Measurements from ENCODE around the gene DNPEP.

- TF ChIP-seq ZFP30 (CRISPR knock-in tag; IDR thresholded peaks at IDR 0.05) (no peak), ZFP3 (CRISPR knock-in tag; IDR thresholded peaks at IDR 0.05) (no peak), ARNTL (CRISPR knock-in tag; IDR thresholded peaks at IDR 0.05; ENCODE audit: borderline replicate concordance, low read depth) (no peak), CSDC2 (CRISPR knock-in tag; IDR thresholded peaks at IDR 0.05) (no peak), TCF4 (CRISPR knock-in tag; IDR thresholded peaks at IDR 0.05; ENCODE audit: borderline replicate concordance) (no peak)
- TF ChIP-seq, protein P1, sequence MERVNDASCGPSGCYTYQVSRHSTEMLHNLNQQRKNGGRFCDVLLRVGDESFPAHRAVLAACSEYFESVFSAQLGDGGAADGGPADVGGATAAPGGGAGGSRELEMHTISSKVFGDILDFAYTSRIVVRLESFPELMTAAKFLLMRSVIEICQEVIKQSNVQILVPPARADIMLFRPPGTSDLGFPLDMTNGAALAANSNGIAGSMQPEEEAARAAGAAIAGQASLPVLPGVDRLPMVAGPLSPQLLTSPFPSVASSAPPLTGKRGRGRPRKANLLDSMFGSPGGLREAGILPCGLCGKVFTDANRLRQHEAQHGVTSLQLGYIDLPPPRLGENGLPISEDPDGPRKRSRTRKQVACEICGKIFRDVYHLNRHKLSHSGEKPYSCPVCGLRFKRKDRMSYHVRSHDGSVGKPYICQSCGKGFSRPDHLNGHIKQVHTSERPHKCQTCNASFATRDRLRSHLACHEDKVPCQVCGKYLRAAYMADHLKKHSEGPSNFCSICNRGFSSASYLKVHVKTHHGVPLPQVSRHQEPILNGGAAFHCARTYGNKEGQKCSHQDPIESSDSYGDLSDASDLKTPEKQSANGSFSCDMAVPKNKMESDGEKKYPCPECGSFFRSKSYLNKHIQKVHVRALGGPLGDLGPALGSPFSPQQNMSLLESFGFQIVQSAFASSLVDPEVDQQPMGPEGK (CRISPR knock-in tag; IDR thresholded peaks at IDR 0.05; ENCODE audit: borderline replicate concordance): no peak
These were observed 25.1 kb downstream of the DNPEP start for GRCh38 chr2:219362524-219363164.

All from SK-N-SH treated with all-trans-retinoic acid at 6 μM for 48 hours (cell line).